Measurements from ENCODE around the gene PEAK1.

GRCh38 chr15:77163781-77164384 is 256.0 kb downstream of the PEAK1 start:
- TF ChIP-seq CTCF (conservative IDR thresholded peaks at IDR 0.05) (no peak), ZFX (IDR thresholded peaks at IDR 0.05) (no peak)
